ENCODE results near the gene RNF135.
"Not testable (repeated sequence)": the region's sequence is repeated elsewhere in the genome, so short reads cannot be mapped to it uniquely, and the experiment has no call there.

RNF135 gene

GRCh38 chr17:30956764-30957374 lies 14.0 kb upstream of the RNF135 start:
- no peak for DNase-seq

GRCh38 chr17:30957741-30958140 lies 13.1 kb upstream of the RNF135 start:
- no peak for DNase-seq

DNA sequence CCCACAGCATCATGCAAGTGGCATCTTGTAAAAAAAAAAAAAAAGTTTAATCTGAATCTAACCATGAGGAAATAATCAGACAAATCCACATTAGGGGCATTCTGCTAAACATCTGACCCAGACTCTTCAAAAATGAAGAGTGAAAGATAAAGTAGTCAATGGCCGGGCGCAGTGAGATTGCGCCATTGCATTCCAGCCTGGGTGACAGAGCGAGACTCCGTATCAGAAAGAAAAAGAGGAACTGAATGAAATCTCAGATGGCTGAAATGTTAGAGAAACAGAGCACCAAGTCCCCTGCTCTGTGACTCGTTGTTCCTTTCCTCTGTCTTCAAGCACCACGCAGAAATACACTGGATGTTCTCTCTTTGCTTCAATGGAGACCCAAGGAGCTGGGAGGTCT lies 12.7 kb upstream of the RNF135 start:
- no peak for DNase-seq

GRCh38 chr17:30961209-30962188 lies 9.3 kb upstream of the RNF135 start:
- no peak for DNase-seq

DNA sequence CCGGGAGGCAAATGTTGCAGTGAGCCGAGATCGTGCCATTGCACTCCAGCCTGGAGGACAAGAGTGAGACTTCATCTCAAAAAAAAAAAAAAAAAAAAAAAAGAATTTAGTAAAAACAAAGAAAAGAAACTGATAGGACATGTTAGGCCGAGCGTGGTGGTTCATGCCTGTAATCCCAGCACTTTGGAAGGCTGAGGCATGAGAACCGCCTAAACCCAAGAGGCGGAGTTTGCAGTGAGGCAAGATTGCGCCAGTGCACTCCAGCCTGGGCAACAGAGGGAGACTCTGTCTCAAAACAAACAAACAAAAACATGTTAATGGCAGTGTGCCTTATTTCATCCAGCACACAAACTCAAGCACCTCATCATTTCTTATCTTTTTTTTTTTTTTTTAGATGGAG lies 6.5 kb upstream of the RNF135 start:
- DNase-seq: not testable (repeated sequence)

DNA sequence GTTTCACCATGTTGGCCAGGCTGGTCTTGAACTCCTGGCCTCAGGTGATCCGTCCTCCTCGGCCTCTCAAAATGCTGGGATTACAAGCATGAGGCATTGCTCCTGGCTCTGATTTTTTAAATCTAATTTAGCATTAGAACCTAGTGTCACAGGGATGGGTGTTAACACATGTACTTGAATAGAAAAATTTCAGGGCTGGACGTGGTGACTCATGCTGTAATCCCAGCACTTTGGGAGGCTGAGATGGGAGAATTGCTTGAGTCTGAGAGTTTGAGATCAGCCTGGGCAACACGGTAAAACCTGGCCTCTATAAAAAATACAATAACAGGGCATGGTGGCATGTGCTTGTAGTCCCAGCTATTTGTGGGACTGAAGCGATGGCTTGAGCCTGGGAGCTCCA lies 6.0 kb upstream of the RNF135 start:
- DNase-seq: no peak

DNA sequence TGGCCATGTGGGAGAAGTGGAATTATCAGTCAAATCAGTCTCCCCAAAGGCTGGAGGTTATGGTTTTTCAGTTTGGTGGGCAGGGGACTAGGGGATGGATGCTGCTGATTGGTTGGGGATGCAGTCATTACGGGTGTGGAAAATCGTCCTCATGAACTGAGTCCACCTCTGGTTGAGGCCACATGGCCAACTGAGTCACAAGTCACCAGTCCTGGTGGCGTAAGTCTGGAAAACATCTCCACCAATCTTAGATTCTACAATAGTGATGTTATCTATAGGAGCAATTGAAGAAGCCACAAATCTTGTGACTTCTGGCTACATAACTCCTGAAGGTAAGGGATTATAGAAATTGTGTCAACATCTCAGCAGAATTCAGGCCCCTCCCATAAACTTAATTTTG lies 5.2 kb upstream of the RNF135 start:
- DNase-seq: no peak

DNA sequence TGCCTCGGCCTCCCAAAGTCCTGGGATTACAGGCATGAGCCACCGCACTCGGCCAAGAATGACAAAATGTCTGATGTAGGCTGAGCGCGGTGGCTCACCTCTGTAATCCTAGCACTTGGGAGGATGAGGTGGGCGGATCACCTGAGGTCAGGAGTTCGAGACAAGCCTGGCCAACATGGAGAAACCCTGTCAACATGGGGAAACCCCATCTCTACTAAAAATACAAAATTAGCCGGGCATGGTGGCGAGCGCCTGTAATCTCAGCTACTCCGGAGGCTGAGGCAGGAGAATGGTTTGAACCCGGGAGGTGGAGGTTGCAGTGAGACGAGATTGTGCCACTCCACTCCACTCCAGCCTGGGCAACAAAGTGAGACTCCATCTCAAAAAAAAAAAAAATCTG lies 2.9 kb upstream of the RNF135 start:
- not testable (repeated sequence) for DNase-seq

DNA sequence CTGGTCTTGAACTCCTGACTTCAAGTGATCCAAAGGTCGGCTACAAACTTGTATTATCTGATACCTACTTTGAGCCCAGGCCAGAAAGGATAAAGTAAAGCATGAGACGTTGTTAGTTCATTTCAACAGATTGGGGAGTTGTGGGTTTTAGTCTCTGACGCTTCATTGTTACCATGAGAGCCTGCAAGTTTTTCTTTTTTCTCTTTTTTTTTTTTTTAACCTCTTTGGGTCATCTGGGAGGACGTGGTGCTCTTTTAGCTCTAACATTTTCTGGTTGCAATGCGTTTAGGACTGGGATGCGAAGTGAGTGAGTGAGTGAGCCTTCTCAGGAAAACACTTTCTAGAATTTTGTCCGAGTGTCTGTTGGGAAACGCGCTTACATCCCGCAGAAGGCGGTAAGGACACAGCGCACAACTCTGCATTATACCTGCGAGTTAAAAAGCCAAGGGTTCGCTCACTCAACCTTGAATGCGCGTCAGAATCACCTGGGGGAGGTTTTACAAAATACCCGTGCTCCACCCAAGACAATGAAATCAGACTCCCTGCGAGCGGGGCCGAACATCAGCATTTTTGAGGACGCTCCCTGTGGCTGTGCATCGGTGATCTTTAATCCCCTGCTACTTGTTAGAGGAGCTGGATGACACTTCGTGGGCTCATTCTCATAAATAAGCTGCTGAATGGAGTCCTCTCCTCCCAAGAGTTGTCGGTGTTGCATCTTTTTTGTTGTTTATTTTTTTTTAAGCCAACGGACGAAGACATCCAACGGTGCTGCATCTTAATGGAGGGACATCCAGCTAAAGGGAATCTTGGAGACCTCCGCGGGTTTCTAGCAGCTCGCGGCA lies 629 bp upstream of the RNF135 start:
- no peak for DNase-seq

DNA sequence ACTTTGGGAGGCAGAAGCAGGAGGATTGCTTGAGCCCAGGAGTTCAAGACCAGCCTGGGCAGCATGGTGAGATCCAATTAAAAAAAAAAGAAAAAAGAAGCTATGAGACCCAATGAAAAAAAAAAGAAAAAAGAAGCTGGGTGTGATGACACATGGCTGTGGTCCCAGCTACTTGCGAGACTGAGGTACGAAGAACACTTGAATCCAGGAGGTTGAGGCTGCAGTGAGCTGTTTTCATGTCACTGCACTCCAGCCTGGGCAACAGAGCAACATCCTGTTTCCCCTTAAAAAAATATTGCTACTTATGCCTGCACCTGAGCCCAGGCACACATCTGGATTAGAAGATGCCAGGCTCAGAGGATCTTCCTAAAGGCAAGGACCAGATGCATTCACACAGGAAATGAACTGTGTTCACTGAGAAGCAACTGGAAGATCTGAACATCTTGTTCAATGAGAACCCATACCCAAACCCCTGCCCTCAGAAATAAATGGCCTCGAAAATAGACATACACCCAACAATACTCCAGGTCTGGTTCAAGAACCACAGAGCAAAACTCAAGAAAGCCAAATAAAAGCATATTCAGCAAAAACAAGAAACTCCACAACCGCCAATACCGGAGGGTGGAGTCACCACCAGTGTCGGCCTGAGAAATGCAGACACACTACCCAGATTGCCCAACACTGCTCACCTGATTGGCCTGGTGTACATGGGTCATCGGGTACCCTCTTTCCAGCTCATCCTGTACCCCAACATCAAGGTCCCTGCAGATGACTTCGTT lies 4.4 kb downstream of the RNF135 start:
- DNase-seq: no peak

GRCh38 chr17:30979919-30980318 lies 9.1 kb downstream of the RNF135 start:
- not testable (repeated sequence) for DNase-seq

- DNase-seq: no peak
These were observed 11.0 kb downstream of the RNF135 start for GRCh38 chr17:30981531-30982519.

- DNase-seq: no peak
These were observed 12.0 kb downstream of the RNF135 start for GRCh38 chr17:30982855-30983254.

- DNase-seq: no peak
These were observed 19.6 kb downstream of the RNF135 start for GRCh38 chr17:30990458-30990857.

DNA sequence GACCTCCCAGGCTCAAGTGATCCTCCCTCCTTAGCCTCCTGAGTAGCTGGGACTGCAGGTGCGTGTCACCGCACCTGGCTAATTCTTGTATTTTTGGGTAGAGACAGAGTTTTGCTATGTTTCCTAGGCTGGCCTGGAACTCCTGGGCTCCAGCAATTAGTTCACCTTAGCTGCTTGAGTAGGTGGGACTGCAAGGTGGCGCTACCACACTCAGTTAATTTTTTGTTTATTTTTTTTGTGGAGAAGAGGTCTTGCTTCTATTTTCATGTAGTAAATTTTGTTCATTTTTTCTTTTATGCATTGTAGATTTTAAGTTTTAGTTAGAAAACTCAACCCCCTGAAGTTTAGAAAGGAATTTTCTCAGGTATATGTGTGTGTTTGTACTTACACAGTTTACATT lies 21.7 kb downstream of the RNF135 start:
- no peak for DNase-seq

- DNase-seq: no peak
These were observed 24.5 kb downstream of the RNF135 start for GRCh38 chr17:30995347-30995746.

DNA sequence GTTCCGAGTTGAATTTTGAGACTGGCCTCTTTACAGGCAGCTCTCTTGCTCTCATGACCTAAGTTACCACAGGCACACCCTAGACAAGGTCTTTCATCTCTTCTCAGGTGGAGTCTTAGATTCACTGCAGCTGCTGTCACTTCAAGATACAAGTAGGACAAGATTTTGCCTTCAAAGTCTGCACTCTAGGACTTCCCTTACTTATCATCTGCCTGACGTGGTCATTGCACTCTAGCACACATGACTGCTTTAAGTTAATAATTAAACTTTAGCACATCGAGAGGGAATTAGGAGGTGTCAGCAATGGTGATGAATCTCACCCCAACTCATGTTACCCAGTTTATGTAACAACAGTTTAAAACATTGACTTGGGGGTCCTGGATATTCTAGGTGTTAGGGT lies 25.6 kb downstream of the RNF135 start:
- no peak for DNase-seq

DNA sequence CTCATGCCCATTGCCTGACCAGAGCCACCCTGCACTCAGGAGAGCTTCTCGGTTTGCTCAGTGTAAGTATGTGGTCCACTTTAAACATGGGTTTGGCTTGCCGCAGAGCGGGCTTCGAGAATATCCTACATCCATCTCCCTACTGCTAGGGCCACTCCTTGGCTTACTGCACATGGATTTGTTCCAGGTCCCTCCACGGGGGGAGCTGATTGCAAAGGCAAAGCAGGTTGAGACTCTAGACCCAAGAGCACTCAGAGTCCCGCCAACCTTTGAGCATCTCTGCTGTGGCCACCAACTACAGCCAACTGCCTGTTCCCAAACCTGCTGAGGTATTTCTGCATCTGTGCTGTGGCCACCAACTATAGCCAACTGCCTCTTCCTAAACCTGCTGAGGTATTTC lies 26.4 kb downstream of the RNF135 start:
- DNase-seq: no peak

- no peak for DNase-seq
These were observed 27.0 kb downstream of the RNF135 start for GRCh38 chr17:30997842-30998241.

- no peak for DNase-seq
These were observed 31.2 kb downstream of the RNF135 start for GRCh38 chr17:31002047-31002446.

DNA sequence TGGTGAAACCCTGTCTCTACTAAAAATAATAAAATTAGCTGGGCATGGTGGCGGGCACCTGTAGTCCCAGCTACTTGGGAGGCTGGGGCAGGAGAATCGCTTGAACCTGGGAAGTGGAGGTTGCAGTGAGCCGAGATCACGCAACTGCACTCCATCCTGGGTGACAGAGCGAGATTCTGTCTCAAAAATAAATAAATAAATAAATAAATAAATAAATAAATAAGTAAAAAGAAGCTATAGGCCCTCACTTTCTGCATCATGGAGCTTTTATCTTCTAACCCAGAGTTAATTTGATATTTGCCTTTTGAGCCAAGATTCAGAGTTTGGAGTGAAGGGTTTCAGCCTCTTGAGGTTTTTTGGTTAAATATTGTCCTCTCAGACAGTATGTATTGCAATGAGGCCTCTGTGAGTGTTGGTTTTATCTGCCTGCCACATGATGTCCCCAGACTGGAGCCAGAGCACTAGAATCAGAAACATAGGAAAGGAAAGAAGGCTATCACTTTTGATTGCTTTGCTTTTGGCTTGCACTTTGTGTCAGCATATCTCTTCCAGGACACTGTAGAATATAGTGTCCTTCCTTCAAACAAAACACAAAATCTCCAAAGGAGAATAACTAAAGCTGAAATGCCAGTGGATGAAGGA lies 32.5 kb downstream of the RNF135 start:
- no peak for DNase-seq

All from NCI-H1092 (cell line).